ENCODE measurements around the gene DOK6.

DNA sequence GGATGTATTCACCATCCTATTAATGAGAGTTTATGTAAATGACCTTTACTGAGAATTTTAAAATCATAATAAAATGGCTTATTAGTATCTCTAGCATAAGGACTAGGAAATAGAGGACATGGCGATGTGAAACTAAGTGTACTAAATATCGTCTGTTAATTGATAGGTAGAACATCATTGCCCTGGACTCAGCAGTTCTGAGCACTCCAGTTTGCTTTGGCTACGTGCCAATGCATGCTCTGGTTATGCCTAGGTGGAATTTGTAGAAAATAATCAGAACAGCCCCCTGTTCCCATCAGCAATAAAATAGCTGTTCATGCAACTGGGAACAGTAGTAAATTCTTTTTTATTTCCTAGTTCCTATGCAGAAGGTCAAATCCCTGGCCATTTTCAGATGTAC is 247.8 kb downstream of the DOK6 start:
- TF ChIP-seq CTCF (conservative IDR thresholded peaks at IDR 0.05; ENCODE audit: low read depth, low read length) = no peak
- TF ChIP-seq EZH2phosphoT487 (IDR thresholded peaks at IDR 0.05; ENCODE audit: borderline replicate concordance, low read length) = no peak
